Activated naive CD8-positive, alpha-beta T cell treated with anti-CD3 and anti-CD28 coated beads for 36 hours (primary cell): ENCODE measurements around the gene YEATS2. TPM values are rescaled to one million over a fixed set of nuclear protein-coding genes. Genes with fewer than 3 reads are reported as not detected.
A peak's percentile ranks its signal among the peaks of the same experiment; 100 is the strongest.

Experiments used
- DNase-seq: peaks from one replicate; pipeline ENCODE4 v3.0.0; 2021
- H3K27ac Mint-ChIP-seq: one replicate; pipeline ENCODE4 v1.8.0; 2022; ENCODE audit warnings: mild to moderate bottlenecking, moderate library complexity, mixed read lengths
- H3K27me3 Mint-ChIP-seq: one replicate; pipeline ENCODE4 v1.8.0; 2022; ENCODE audit warnings: mild to moderate bottlenecking, mixed read lengths
- H3K36me3 Mint-ChIP-seq: one replicate; pipeline ENCODE4 v1.8.0; 2021; ENCODE audit warnings: mild to moderate bottlenecking, mixed read lengths
- H3K4me1 Mint-ChIP-seq: one replicate; pipeline ENCODE4 v1.8.0; 2021; ENCODE audit warnings: mixed read lengths
- H3K4me3 Mint-ChIP-seq: one replicate; pipeline ENCODE4 v1.8.0; 2022; ENCODE audit warnings: mild to moderate bottlenecking, moderate library complexity, mixed read lengths
- H3K9me3 Mint-ChIP-seq: one replicate; pipeline ENCODE4 v1.8.0; 2022; ENCODE audit warnings: mixed read lengths
- total RNA-seq, 2 experiments: library from RNA; stranded (reverse); gene quantifications; one replicate each; pipeline ENCODE4 v1.2.3, GENCODE V29; 2021

The YEATS2 gene
- total RNA-seq, 2 experiments from 2014 or later, result 40.1 to 45.1 TPM

DNA sequence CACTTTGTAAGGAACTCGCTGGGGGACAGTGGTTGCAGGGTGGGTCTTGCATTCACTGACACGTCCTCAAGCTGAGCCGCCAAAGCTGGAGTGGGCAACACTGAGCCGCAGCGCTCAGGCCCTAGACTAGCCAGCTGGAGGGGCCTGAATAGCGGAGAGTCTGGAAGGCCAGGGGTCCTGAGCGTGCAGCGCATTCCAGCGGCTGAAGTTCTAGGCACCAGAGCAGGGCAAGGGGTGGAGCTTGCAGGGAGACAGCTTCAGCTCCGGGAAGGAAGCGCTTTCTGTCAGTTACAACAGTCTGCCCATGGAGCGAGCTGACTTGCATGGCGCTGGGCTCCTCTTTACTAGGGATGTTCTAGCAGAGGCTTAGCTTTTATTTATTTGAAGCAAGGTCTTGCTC lies 125.0 kb downstream of the YEATS2 start:
- Mint-ChIP-seq H3K27ac (no peak overlapping the region), H3K27me3 (no peaks in the 10 kb centered on the region), H3K4me1 (peaks cover 17% of the 10 kb centered on the region), H3K9me3 (no peaks in the 10 kb centered on the region), H3K36me3 (no peaks in the 10 kb centered on the region), H3K4me3 (no peak overlapping the region)
- no peak for DNase-seq

DNA sequence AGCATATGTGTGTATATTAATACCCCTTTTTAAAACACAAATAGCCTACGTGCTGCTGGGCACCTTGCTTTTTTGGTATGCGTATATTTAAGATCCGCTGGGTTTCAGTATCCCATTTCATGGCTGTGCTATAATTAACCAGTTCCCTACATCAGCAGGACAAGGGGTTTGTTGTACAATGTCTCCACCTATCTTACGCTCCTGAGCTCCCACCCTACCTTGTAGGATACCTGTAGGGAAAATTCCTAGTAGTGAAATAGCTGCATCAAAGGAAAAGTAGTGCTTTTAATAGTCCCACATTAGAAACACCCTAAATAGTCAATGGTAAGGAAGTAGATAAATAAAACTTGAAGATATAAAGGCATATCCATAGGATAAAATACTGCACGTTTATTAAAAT lies 126.4 kb downstream of the YEATS2 start:
- Mint-ChIP-seq H3K4me1 (peaks cover 17% of the 10 kb centered on the region), H3K36me3 (no peaks in the 10 kb centered on the region), H3K27ac (no peak overlapping the region), H3K9me3 (no peaks in the 10 kb centered on the region), H3K27me3 (no peaks in the 10 kb centered on the region), H3K4me3 (peak overlapping the region; percentile 75)
- DNase-seq, result no peak

DNA sequence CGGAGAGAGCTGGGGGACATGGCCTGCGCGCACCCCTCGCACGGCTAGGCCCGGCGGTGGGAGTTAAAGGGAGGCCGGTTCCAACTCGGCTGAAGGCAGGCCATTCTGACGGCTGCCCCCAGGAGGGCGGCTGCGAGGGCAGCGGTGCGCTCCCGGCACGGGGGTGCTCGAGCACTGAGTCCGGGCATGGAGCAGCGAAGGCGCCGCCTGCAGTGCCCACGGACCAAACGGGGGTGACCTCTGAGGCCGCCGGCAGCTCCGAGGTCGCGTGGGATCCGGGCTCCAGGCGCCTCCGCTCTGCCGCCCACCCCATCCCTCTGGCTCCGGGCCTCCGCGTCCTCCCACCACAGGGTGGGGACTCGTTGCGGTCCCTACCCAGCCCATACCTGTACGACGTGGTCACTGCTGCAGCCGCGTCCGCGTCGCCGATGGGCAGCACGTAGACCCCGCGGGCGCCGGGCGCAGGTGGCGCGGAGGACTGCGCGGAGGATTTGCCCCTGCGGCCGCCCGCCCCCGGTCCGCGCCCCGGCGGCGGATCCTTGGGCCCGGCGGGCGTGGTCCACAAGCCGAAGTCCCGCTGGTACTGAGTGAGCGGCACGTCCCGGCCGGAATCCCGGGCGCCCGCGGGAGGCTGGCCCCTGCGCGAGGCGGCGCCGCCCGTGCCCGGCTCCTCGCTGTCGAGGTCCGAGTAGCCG lies 127.3 kb downstream of the YEATS2 start:
- peaks cover 17% of the 10 kb centered on the region for H3K4me1 Mint-ChIP-seq
- H3K9me3 Mint-ChIP-seq, result no peaks in the 10 kb centered on the region
- peak; percentile 31 for DNase-seq
- H3K27me3 Mint-ChIP-seq, result no peaks in the 10 kb centered on the region
- H3K36me3 Mint-ChIP-seq, result no peaks in the 10 kb centered on the region
- peak overlapping the region; percentile 75 for H3K4me3 Mint-ChIP-seq
- H3K27ac Mint-ChIP-seq, result no peak overlapping the region

DNA sequence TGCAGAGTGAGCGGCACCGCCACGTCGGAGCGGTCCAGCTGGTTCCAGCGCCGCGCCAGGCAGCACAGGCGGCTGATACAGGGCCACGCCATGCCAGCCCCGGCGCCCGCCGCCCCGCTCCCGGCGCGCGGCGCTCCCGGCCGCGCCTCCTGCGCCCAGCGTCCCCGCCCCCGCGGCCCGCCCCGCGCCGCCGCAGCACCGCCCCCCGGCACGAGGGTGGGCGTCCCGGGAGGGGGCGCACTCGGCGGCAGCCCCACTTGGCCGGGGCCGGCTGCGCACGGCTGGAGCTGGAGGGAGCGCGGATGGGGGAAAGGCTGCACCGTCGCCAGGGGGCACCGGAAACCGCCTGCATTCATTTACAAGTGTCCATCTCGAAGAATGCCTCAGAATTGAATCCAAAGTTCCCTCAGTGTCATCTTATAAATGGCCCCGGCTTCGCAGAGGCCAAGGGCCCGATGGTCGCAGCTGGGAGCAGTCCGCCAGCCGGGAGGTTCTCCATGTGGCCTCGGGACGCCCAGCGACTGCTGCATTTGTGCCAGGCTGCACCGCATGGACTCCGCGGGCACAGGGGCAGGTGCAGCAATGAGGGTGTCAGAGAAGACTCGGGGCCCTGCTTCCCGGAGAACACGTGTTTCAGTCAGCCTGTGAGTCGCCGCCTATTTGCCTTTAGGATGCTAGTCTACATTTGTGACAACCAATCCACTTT lies 128.0 kb downstream of the YEATS2 start, which contains the start of gene MAP6D1:
TSS of gene MAP6D1 (minus strand) at position 122 of the 706 bp plus-strand sequence. CDS start at position 92, 30 bp downstream.
- peak; percentile 75 for DNase-seq
- H3K27ac Mint-ChIP-seq, result peak within 1 kb of the TSS; percentile 71
- H3K9me3 Mint-ChIP-seq, result no peaks in the 10 kb centered on the region
- H3K4me1 Mint-ChIP-seq, result peaks cover 17% of the 10 kb centered on the region
- no peaks in the 10 kb centered on the region for H3K36me3 Mint-ChIP-seq
- H3K4me3 Mint-ChIP-seq, result peak within 1 kb of the TSS; percentile 75
- no peaks in the 10 kb centered on the region for H3K27me3 Mint-ChIP-seq

DNA sequence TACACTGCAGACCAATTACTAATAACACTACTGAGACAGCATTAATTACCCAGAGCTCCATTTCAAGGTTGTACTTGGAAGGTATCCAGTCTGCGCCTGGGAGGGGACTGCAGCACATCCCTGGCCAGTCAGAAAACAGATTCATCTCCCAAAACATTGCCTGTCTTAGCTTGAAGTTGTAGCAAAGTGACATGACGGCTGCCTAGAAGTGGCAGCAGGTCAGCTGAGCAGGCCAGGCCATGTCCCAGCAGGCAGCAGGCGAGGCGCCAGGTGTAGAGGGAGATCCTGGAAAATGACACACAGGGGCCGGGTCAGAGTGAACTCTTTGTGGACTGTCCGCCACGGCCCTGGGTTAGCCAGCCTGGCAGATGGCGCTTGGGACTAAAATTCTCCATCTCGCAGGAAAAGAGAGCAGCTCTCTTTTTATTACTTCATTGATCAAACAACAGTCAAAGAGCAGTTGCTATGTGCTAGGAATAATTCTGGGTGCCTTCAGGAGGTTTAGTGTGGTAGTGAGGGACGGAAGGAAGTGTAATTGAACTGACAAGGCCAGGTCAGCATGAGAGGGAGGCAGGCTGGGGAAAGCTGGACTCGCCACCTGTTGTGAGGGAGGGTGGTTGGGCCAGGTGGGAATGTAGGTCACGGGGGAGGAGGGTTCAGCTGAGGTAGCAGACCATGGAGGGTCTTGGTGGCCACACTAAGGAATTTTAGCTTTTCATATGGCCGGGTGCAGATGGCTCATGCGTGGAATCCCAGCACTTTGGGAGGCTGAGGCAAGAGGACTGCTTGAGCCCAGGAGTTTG lies 129.1 kb downstream of the YEATS2 start:
- Mint-ChIP-seq H3K36me3 (no peaks in the 10 kb centered on the region), H3K9me3 (no peaks in the 10 kb centered on the region), H3K4me1 (peaks cover 17% of the 10 kb centered on the region), H3K27ac (peak overlapping the region; percentile 44), H3K27me3 (no peaks in the 10 kb centered on the region), H3K4me3 (peak overlapping the region; percentile 60)
- DNase-seq, result no peak

DNA sequence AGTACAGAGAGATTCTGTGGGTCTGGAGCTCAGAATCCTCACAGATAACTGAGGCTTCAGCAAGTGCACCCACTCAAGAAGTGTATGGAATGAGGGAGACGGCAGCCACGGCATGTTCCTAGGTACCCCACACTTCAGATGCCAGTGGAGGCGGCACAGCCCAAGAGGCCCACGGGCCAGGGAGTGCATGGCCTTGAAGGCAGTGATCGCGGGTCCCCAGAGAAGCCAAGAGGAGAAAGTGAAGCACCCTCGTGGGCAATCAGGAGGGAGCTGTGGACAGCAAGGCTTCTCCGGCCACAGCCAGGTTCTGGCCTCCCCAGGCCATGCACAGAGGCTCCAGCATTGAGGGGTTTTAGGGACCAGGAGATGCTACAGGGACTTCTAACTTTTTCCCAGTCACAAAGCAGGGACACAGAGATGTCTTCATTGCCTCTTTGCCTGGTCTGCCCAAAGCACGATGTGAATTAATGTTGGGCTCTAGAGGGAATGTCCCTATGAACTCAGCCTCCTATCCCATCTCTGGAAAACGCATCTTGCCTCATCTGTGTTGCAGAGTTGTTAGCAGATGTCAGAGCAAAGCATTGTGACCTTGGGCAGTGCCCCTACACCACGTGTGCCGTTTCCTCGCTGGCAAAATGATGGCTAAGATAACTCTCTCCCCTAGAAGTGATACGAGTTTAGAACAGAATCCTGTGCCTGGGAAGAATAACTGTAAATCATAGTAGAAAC lies 130.4 kb downstream of the YEATS2 start:
- H3K9me3 Mint-ChIP-seq, result no peaks in the 10 kb centered on the region
- peaks cover 17% of the 10 kb centered on the region for H3K4me1 Mint-ChIP-seq
- DNase-seq, result no peak
- H3K27ac Mint-ChIP-seq, result no peak overlapping the region
- H3K36me3 Mint-ChIP-seq, result no peaks in the 10 kb centered on the region
- no peaks in the 10 kb centered on the region for H3K27me3 Mint-ChIP-seq
- H3K4me3 Mint-ChIP-seq, result no peak overlapping the region

DNA sequence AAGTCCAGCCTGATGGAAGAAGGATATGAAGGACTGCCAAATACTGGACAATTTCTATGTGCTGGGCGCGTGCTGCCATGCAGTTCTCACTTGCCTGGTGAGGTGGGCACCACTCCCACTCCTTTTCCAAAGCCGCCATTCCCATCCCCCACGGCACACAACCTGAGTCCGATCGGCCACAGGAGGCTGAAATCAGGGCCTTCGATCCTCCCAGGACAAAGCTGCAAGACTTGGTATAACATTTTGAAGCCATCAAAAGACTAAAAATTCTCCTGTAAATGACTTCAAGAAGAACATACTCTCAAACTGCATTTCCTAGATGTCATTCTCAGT lies 130.9 kb downstream of the YEATS2 start:
- Mint-ChIP-seq H3K27me3 (no peaks in the 10 kb centered on the region), H3K4me3 (no peak overlapping the region), H3K27ac (no peak overlapping the region), H3K9me3 (no peaks in the 10 kb centered on the region), H3K4me1 (peaks cover 17% of the 10 kb centered on the region), H3K36me3 (no peaks in the 10 kb centered on the region)
- no peak for DNase-seq

DNA sequence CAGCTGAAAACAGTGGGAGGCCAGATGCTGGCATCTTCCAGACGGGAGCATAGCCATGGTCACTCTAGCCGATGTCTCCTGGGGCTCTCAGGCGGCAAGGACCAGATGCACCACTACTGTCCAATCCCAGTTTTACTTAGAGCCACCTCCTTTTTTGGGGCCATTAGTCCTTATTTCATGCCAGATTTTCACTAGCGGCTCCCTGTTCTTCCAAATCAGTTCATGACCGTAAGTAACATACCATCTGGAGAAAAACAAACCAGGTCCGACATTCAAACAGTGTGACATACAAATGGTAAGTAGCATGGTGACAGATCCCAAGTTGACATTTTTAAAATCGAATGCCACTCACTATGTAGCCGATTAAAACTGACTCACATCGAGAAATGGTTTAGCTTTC lies 131.9 kb downstream of the YEATS2 start:
- H3K27ac Mint-ChIP-seq, result no peak overlapping the region

DNA sequence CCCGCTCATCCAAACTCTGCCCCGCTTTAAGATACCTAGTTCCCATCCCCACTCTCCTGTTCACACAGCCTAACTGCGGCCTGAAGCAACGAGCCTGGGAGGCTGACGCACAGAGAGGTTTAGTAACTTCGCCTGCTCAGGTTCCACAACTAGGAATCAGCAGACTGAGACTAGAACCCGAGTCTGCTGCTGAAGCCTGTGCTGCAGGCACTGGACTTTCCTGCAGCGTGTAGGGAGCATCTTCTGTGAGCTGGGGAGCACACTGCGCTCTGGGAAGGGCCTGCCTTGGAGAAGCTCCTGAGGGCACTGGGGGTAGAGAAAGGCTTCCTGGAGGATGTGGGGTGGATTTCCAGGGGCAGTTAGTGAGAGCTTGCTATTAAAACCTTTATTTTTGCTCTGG lies 132.6 kb downstream of the YEATS2 start:
- Mint-ChIP-seq H3K4me3 (no peak overlapping the region), H3K9me3 (no peaks in the 10 kb centered on the region), H3K4me1 (peaks cover 7% of the 10 kb centered on the region), H3K27ac (no peak overlapping the region), H3K27me3 (no peaks in the 10 kb centered on the region), H3K36me3 (no peaks in the 10 kb centered on the region)
- DNase-seq, result no peak

More for the DNA sequence above, 131.9 kb downstream of the YEATS2 start:
- no peaks in the 10 kb centered on the region for H3K27me3 Mint-ChIP-seq
- no peak overlapping the region for H3K4me3 Mint-ChIP-seq
- DNase-seq, result no peak
- H3K36me3 Mint-ChIP-seq, result no peaks in the 10 kb centered on the region
- H3K9me3 Mint-ChIP-seq, result no peaks in the 10 kb centered on the region
- H3K4me1 Mint-ChIP-seq, result peaks cover 7% of the 10 kb centered on the region

DNA sequence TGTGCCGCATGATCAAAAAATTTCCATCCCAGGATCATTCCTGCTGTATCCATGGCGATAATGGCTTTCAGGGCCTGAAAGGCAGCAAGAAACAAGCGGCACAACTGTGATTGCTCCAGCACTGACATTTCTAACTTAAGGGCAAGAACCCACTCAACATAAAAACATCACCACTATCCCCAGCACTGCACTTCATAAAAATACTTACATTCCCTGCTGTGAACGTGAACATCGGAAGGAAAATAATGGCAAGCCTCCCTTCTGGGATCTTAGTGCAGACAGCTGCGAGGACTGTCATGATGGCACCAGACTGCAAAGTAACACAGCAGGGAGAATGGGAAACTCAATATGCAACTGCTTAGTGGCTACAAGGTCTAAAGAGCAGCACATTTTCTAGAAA lies 135.9 kb downstream of the YEATS2 start:
- Mint-ChIP-seq H3K4me1 (no peaks in the 10 kb centered on the region), H3K36me3 (no peaks in the 10 kb centered on the region), H3K9me3 (no peaks in the 10 kb centered on the region), H3K27ac (no peak overlapping the region), H3K27me3 (no peaks in the 10 kb centered on the region), H3K4me3 (no peak overlapping the region)
- DNase-seq, result no peak

DNA sequence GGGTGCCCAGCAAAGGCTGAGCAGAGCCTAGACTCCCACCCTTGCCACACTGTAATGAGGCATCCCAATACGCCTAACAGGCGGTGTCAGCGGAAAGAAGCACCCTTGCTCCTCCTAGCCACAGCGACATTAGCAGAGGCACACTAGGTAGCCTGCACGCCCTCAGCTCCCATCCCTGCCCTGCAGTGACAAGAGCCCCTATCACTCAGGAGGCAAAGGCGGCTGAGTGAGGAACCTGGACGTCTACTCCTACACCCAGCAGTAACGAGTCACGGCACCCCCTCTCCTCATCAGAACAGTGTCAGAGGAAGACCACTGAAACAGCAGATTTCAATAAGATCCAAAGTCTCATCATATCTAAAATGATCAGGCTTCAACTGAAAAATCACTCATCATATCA lies 139.8 kb downstream of the YEATS2 start:
- Mint-ChIP-seq H3K9me3 (no peaks in the 10 kb centered on the region), H3K4me3 (no peak overlapping the region), H3K4me1 (no peaks in the 10 kb centered on the region), H3K27me3 (no peaks in the 10 kb centered on the region), H3K27ac (peak overlapping the region; percentile 3), H3K36me3 (peaks cover 4% of the 10 kb centered on the region)
- no peak for DNase-seq

DNA sequence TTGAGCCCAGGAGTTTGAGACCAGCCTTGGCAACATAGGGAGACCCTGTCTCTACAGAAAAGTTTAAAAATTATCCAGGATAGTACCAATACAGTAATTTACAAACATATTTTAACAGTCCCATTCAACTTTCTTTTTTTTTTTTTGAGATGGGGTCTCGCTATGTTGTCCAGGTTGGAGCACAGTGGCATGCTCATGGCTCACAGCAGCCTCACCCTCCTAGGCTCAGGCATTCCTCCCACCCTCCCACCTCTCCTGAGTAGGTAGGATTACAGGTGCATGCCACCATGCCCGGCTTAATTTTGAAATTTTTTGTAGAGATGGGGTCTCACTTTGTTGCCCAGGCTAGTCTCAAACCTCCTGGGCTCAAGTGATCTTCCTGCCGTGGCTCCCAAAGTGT lies 140.3 kb downstream of the YEATS2 start:
- peaks cover 4% of the 10 kb centered on the region for H3K36me3 Mint-ChIP-seq
- no peak overlapping the region for H3K27ac Mint-ChIP-seq
- DNase-seq, result no peak
- no peak overlapping the region for H3K4me3 Mint-ChIP-seq
- no peaks in the 10 kb centered on the region for H3K4me1 Mint-ChIP-seq
- H3K27me3 Mint-ChIP-seq, result no peaks in the 10 kb centered on the region
- no peaks in the 10 kb centered on the region for H3K9me3 Mint-ChIP-seq

DNA sequence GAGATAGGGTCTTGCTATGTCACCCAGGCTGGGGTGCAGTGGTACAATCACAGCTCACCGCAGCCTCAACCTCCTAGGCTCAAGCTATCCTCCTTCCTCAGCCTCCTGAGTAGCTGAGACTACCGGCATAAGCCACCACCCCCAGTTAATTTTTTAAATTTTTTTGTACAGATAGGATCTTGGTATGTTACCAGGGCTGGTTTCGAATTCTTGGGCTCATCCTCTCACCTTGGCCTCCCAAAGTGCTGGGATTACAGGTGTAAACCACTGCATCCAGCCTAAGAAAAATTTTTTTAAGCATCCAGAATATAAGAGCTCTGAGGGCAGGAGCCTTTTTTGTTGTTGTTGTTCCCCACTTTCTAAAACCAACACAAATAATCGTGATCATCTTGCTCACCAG lies 142.2 kb downstream of the YEATS2 start:
- H3K4me1 Mint-ChIP-seq, result peaks cover 4% of the 10 kb centered on the region
- no peak for DNase-seq
- H3K4me3 Mint-ChIP-seq, result no peak overlapping the region
- no peaks in the 10 kb centered on the region for H3K27me3 Mint-ChIP-seq
- peaks cover 7% of the 10 kb centered on the region for H3K36me3 Mint-ChIP-seq
- no peaks in the 10 kb centered on the region for H3K9me3 Mint-ChIP-seq
- H3K27ac Mint-ChIP-seq, result no peak overlapping the region

DNA sequence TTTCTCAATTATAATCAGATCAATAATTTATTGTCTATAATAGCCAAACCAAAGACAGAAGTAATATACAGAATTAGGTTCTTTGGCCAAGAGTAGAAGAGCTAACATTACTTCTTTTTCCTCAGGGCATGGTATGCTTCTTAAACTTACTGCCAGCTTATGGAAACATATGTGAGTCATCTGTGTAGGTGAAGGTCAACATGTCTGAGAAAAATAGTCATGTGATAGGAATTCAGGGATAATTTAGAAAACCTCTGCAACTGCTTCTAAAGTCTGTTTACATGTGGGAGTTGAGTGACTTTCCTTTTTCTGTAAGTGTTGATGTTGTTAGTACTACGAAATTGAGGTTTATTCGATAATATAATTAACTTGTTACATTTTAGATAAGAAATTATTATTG lies 147.0 kb downstream of the YEATS2 start:
- H3K27ac Mint-ChIP-seq, result peak overlapping the region; percentile 9
- H3K4me3 Mint-ChIP-seq, result no peak overlapping the region
- no peaks in the 10 kb centered on the region for H3K27me3 Mint-ChIP-seq
- no peaks in the 10 kb centered on the region for H3K9me3 Mint-ChIP-seq
- H3K4me1 Mint-ChIP-seq, result peaks cover 13% of the 10 kb centered on the region
- DNase-seq, result no peak
- peaks cover 19% of the 10 kb centered on the region for H3K36me3 Mint-ChIP-seq

DNA sequence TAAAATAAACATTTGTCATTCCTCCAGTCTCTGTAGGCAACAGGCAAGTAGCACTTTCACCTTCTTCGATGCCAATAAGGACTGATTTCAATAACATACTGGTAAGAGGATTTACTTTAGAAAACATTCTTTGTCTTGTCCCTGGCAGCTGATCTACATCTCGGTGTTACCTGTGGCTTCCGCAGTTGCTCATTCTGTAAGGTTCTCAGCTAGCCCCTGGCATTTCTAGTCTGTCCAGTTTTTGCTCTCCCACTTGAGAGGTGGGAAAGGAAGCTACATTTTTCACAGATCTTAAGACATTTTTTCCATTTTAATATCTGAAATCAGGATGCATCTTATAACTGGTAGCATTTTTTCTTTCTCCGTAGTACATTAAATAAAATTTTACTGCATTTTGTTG lies 147.5 kb downstream of the YEATS2 start:
- Mint-ChIP-seq H3K4me1 (peaks cover 15% of the 10 kb centered on the region), H3K4me3 (no peak overlapping the region), H3K36me3 (peaks cover 19% of the 10 kb centered on the region), H3K27ac (peak overlapping the region; percentile 80), H3K9me3 (no peaks in the 10 kb centered on the region), H3K27me3 (no peaks in the 10 kb centered on the region)
- DNase-seq, result no peak
